Thyroid gland (tissue), 4 donors: Measurements from ENCODE around the gene SLC29A4.

Experiments
- POLR2A ChIP-seq, 2 donors: fragments of 450-650 bp; IDR thresholded peaks; one replicate each; pipeline ENCODE4 v1.6.1; 2017; ENCODE audit warnings: antibody characterized with exemption in 2 of 2, mild to moderate bottlenecking in 2 of 2, moderate library complexity in 1 of 2
- TF ChIP-seq, protein P1 (sequence below), 6 experiments: fragments of 200-600 bp in 3 of 6; fragments of 450-650 bp in 3 of 6; sonication (generic) in 3 of 6; IDR thresholded peaks; one replicate each; pipeline ENCODE4 v1.5.1; 2016 to 2019; ENCODE audit warnings: antibody characterized with exemption in 6 of 6, mild to moderate bottlenecking in 2 of 6, inconsistent platforms in 1 of 6, moderate library complexity in 1 of 6

DNA sequence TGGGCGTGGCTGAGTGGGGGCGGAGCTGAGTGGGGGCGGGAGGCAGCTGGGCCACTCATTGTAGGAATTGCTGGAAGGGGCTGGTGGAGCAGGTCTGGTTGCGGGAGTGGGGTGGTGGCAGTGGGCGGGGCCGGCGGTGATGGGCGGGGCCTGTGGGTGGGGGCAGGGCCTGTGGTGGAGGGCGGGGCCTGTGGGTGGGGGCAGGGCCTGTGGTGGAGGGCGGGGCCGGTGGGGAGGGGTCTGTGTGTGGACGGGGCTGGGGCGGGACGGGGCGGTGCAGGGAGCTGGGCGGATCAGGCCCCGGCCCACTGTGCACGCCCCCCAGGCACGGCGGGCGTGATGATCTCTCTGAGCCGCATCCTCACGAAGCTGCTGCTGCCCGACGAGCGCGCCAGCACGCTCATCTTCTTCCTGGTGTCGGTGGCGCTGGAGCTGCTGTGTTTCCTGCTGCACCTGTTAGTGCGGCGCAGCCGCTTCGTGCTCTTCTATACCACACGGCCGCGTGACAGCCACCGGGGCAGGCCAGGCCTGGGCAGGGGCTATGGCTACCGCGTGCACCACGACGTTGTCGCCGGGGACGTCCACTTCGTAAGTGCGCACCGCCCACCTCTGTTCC, 14.0 kb downstream of the SLC29A4 start:
- TF ChIP-seq, protein P1, sequence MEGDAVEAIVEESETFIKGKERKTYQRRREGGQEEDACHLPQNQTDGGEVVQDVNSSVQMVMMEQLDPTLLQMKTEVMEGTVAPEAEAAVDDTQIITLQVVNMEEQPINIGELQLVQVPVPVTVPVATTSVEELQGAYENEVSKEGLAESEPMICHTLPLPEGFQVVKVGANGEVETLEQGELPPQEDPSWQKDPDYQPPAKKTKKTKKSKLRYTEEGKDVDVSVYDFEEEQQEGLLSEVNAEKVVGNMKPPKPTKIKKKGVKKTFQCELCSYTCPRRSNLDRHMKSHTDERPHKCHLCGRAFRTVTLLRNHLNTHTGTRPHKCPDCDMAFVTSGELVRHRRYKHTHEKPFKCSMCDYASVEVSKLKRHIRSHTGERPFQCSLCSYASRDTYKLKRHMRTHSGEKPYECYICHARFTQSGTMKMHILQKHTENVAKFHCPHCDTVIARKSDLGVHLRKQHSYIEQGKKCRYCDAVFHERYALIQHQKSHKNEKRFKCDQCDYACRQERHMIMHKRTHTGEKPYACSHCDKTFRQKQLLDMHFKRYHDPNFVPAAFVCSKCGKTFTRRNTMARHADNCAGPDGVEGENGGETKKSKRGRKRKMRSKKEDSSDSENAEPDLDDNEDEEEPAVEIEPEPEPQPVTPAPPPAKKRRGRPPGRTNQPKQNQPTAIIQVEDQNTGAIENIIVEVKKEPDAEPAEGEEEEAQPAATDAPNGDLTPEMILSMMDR (IDR thresholded peaks at IDR 0.05) = no peak
- TF ChIP-seq POLR2A (IDR thresholded peaks at IDR 0.05) = no peak
